GM23338 (cell line): Measurements from ENCODE around the gene CNRIP1. TPM values are rescaled to one million over a fixed set of nuclear protein-coding genes. Genes with fewer than 3 reads are reported as not detected.

Experiments
- ATAC-seq: fragments of 200-7000 bp; cut with Tn5 transposase; 3 replicates; pipeline ENCODE4 v1.9.1; 2020
- DNase-seq: peaks from one replicate; pipeline ENCODE4 v3.0.0-alpha.2; 2015; ENCODE audit warnings: low spot score
- H2AFZ ChIP-seq: fragments of 200-600 bp; sonication (generic); 2 replicates; pipeline ENCODE4 v1.8.0; 2016; ENCODE audit warnings: antibody characterized with exemption, mild to moderate bottlenecking, moderate library complexity
- H3F3A ChIP-seq: fragments of 200-600 bp; sonication (generic); replicated peaks from 2 replicates; pipeline ENCODE4 v1.8.0; 2017; ENCODE audit warnings: antibody characterized with exemption, mixed run types, low read depth
- H3K27ac ChIP-seq: fragments of 200-600 bp; sonication (generic); 2 replicates; pipeline ENCODE4 v1.6.1; 2016; ENCODE audit warnings: low read depth
- H3K27me3 ChIP-seq: fragments of 200-600 bp; sonication (generic); 2 replicates; pipeline ENCODE4 v1.8.0; 2016; ENCODE audit warnings: mild to moderate bottlenecking, mixed run types, moderate library complexity; ENCODE audit not compliant: insufficient read depth
- H3K36me3 ChIP-seq: fragments of 200-600 bp; sonication (generic); 2 replicates; pipeline ENCODE4 v1.8.0; 2016; ENCODE audit warnings: mild to moderate bottlenecking; ENCODE audit not compliant: insufficient read depth
- H3K4me1 ChIP-seq: fragments of 200-600 bp; sonication (generic); 2 replicates; pipeline ENCODE4 v1.8.0; 2016; ENCODE audit warnings: mild to moderate bottlenecking, moderate library complexity; ENCODE audit not compliant: insufficient read depth
- H3K4me2 ChIP-seq: fragments of 200-600 bp; sonication (generic); 2 replicates; pipeline ENCODE4 v1.7.1; 2017; ENCODE audit warnings: mixed run types
- H3K4me3 ChIP-seq: fragments of 200-600 bp; sonication (generic); 2 replicates; pipeline ENCODE4 v1.6.1; 2016; ENCODE audit warnings: mixed run types
- H3K79me2 ChIP-seq: fragments of 200-600 bp; sonication (generic); replicated peaks from 2 replicates; pipeline ENCODE4 v1.8.0; 2017; ENCODE audit warnings: mild to moderate bottlenecking; ENCODE audit not compliant: insufficient read depth
- H3K9me2 ChIP-seq: fragments of 200-600 bp; sonication (generic); 2 replicates; pipeline ENCODE4 v1.8.0; 2017; ENCODE audit not compliant: insufficient read depth
- H4K20me1 ChIP-seq: fragments of 200-600 bp; sonication (generic); replicated peaks from 2 replicates; pipeline ENCODE4 v1.8.0; 2017; ENCODE audit warnings: mild to moderate bottlenecking; ENCODE audit not compliant: insufficient read depth
- H3K27ac Mint-ChIP-seq: 2 replicates; pipeline ENCODE4 v1.8.0; 2020; ENCODE audit warnings: inconsistent platforms, mild to moderate bottlenecking, moderate library complexity, mixed read lengths
- H3K27me3 Mint-ChIP-seq: 3 replicates; pipeline ENCODE4 v1.8.0; 2022; ENCODE audit warnings: low read depth, mild to moderate bottlenecking, moderate library complexity, mixed read lengths, inconsistent platforms; ENCODE audit not compliant: insufficient read depth, poor library complexity
- H3K36me3 Mint-ChIP-seq: 3 replicates; pipeline ENCODE4 v1.8.0; 2021; ENCODE audit warnings: low read depth, mild to moderate bottlenecking, inconsistent platforms, moderate library complexity, mixed read lengths
- H3K4me1 Mint-ChIP-seq: 3 replicates; pipeline ENCODE4 v1.8.0; 2020; ENCODE audit warnings: mild to moderate bottlenecking, inconsistent platforms, mixed read lengths
- H3K4me3 Mint-ChIP-seq: 3 replicates; pipeline ENCODE4 v1.8.0; 2021; ENCODE audit warnings: moderate library complexity, mild to moderate bottlenecking, inconsistent platforms, mixed read lengths
- H3K9me3 Mint-ChIP-seq: 3 replicates; pipeline ENCODE4 v1.8.0; 2020; ENCODE audit warnings: moderate library complexity, mild to moderate bottlenecking, inconsistent platforms, mixed read lengths
- CTCF ChIP-seq, 2 experiments: fragments of 200-600 bp in 1 of 2; sonication (generic) in 1 of 2; conservative IDR thresholded peaks; 2 replicates each; pipeline versions ENCODE4 v1.5.1 to v1.6.1; 2016 to 2017; ENCODE audit warnings: antibody characterized with exemption in 2 of 2, low read depth in 2 of 2, mild to moderate bottlenecking in 2 of 2, moderate library complexity in 1 of 2
- ETS1 ChIP-seq: IDR thresholded peaks from 2 replicates; pipeline ENCODE4 v1.6.1; 2016; ENCODE audit warnings: antibody characterized with exemption
- EZH2phosphoT487 ChIP-seq: fragments of 200-600 bp; sonication (generic); IDR thresholded peaks from one replicate; pipeline ENCODE4 v1.8.1; 2018; ENCODE audit warnings: antibody characterized with exemption; ENCODE audit not compliant: unreplicated experiment
- JUNB ChIP-seq: IDR thresholded peaks from one replicate; pipeline ENCODE4 v1.6.1; 2016; ENCODE audit warnings: antibody characterized with exemption; ENCODE audit not compliant: unreplicated experiment
- REST ChIP-seq: IDR thresholded peaks from one replicate; pipeline ENCODE4 v1.6.1; 2018; ENCODE audit warnings: antibody characterized with exemption; ENCODE audit not compliant: unreplicated experiment
- ZNF114 ChIP-seq: fragments of 250-450 bp; sonication (Bioruptor Pico); IDR thresholded peaks from 2 replicates; pipeline ENCODE4 v1.5.0; 2020; ENCODE audit warnings: mild to moderate bottlenecking, moderate library complexity
- ZNF462 ChIP-seq: fragments of 250-450 bp; sonication (Bioruptor Pico); IDR thresholded peaks from 2 replicates; pipeline ENCODE4 v1.5.0; 2020; ENCODE audit warnings: mild to moderate bottlenecking, moderate library complexity
- polyA plus RNA-seq: library from polyadenylated mRNA; unstranded; fragments of >200 nt; fragmentation: Nextera tagmentation; extraction: Ambion mirVana; gene quantifications from 2 replicates; pipeline ENCODE4 v1.2.1, GENCODE V29; 2016
- total RNA-seq: library from RNA; depleted of rRNA; stranded (reverse); fragments of >200 nt; shearing (Covaris generic); gene quantifications from 2 replicates; pipeline ENCODE4 v1.2.3, GENCODE V29; 2014

CNRIP1 gene
- total and polyA plus RNA-seq, 2 experiments from 2014 or later = 5.9 to 6.9 TPM

- H4K20me1 ChIP-seq = no peaks in the 10 kb centered on the region
- Mint-ChIP-seq H3K27me3 (no peaks in the 10 kb centered on the region), H3K27ac (no peak overlapping the region), H3K4me1 (peaks cover 20% of the 10 kb centered on the region; the same call in 2 of the 3 replicates), H3K9me3 (no peaks in the 10 kb centered on the region), H3K4me3 (no peak overlapping the region), H3K36me3 (no peaks in the 10 kb centered on the region)
- H3K4me2 ChIP-seq = no peak overlapping the region
- H3K4me1 ChIP-seq = peaks cover 4% of the 10 kb centered on the region
- no peaks in the 10 kb centered on the region for H3F3A ChIP-seq
- H3K27me3 ChIP-seq = no peaks in the 10 kb centered on the region
- H3K9me2 ChIP-seq = 0 out of 2 replicates have a peak, but pooled peaks cover 7% of the 10 kb centered on the region
- no peaks in the 10 kb centered on the region for H3K36me3 ChIP-seq
- H3K27ac ChIP-seq = no peak overlapping the region
- TF ChIP-seq EZH2phosphoT487 (no peak), ZNF462 (CRISPR knock-in tag) (no peak), REST (no peak), ETS1 (no peak), JUNB (no peak), ZNF114 (CRISPR knock-in tag) (no peak), CTCF (conservative IDR thresholded peaks at IDR 0.05; ENCODE audit: low read depth in 2 of 2) (no peak)
- DNase-seq = no peak
- H3K79me2 ChIP-seq = no peaks in the 10 kb centered on the region
- no peak overlapping the region for H3K4me3 ChIP-seq
- no peak overlapping the region for H2AFZ ChIP-seq
- no peak for ATAC-seq
Measured at GRCh38 chr2:68340226-68341061, 20.7 kb upstream of the CNRIP1 start.
